GM19023 (cell line): ENCODE results near the gene TMC6.

Experiments
- ATAC-seq: cut with Tn5 transposase; IDR thresholded peaks from one replicate; pipeline ENCODE4 v1.9.1; 2021; ENCODE audit warnings: mild to moderate bottlenecking, moderate library complexity; ENCODE audit not compliant: unreplicated experiment

The TMC6 gene

DNA sequence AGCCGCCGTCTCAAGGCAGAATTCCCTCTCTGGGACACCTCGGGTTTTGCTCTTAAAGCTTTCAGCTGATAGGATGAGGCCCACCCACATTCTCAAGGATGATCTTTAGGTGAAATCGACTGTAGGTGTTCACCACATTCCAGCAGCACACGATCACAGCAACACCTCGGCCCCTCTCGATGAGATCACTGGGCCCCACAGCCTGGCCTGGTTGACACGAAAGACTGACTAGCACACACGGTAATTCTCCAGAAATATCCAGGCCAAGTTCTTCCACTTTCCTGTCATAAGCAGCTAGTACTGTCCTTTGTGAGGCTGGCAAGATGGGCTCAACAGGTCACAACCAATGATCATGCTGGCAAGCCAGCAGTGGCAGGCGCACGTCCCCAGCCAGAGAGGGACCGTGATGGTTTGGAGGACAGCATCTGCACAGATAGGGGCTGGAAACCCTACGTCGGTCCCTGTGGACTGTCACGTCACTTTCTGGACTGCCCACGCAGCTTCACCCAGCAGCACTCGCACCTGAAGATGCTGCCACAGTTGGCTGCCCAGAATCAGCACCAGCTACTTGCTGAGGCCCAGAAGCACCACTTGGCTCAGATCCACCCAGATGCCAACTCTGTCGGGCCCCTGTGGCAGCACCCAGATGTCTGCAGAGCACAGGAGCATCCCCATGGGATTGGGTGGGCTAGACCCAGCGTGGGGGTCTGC is 17.4 kb downstream of the TMC6 start:
- ATAC-seq: no peak

- ATAC-seq: no peak
Observed at GRCh38 chr17:78110363-78111015, 18.1 kb downstream of the TMC6 start.

GRCh38 chr17:78109489-78109761 is 19.1 kb downstream of the TMC6 start:
- ATAC-seq: no peak

GRCh38 chr17:78108726-78109488 is 19.6 kb downstream of the TMC6 start:
- no peak for ATAC-seq

GRCh38 chr17:78107976-78108725 is 20.4 kb downstream of the TMC6 start:
- ATAC-seq: no peak

DNA sequence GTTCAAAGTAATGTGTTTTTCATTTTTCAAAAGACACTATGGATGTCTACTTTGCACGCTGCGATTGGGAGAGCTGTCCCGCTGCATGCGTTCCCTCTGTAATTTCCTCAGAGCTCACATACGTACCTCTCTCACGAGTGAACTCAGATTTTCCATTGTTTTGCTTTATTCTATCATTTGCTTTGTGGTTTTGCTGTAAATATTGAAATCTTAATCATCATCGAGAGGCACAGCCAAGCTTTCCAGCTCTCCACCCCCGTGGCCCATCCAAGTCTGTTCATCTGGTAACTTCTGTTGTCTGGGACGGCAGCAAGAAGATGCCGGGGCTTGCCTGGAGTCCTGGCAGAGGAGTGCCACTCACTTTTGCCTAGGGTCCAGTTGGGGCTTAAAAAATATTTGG is 21.1 kb downstream of the TMC6 start:
- ATAC-seq: no peak

GRCh38 chr17:78106211-78106610 is 22.3 kb downstream of the TMC6 start:
- no peak for ATAC-seq

- no peak for ATAC-seq
Observed at GRCh38 chr17:78105551-78105950, 23.0 kb downstream of the TMC6 start.

GRCh38 chr17:78105101-78105500 is 23.5 kb downstream of the TMC6 start:
- ATAC-seq: no peak

GRCh38 chr17:78104540-78104941 is 24.0 kb downstream of the TMC6 start:
- ATAC-seq: no peak

GRCh38 chr17:78103311-78103710 is 25.2 kb downstream of the TMC6 start:
- ATAC-seq: no peak

DNA sequence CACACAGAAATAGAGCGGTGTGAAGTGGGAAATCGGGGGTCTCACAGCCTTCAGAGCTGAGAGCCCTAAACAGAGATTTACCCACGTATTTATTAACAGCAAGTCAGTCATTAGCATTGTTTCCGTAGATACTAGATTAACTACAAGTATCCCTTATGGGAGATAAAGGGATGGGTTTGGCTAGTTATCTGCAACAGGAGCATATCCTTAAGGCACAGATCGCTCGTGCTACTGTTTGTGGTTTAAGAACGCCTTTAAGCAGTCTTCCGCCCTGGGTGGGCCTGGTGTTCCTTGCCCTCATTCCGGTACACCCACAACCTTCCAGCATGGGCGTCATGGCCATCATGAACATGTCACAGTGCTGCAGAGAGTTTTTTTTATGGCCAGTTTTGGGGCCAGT is 27.0 kb downstream of the TMC6 start:
- no peak for ATAC-seq

- no peak for ATAC-seq
Observed at GRCh38 chr17:78101112-78101511, 27.4 kb downstream of the TMC6 start.

GRCh38 chr17:78096093-78096492 is 32.5 kb downstream of the TMC6 start:
- no peak for ATAC-seq

DNA sequence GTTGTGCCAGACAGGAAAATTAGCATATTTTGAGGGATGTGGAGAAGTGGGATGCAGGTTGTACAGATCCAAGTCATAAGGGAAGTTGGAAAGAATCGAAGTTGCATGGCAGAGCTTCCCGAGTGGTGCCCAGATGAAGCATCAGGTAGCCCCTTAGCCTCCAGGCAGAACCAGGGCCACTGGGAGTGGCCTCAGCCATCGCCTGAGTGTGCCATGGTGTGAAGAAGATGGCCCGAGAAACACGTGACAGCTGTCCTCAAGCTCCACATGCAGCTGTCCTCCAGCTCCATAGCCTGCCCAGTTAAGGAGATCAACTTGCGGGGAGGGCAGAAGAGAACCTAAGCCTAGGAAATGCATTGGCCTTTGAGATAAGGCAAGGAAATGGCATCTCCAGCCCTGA is 33.5 kb downstream of the TMC6 start:
- ATAC-seq: no peak

- no peak for ATAC-seq
Observed at GRCh38 chr17:78092794-78093324, 35.7 kb downstream of the TMC6 start.

DNA sequence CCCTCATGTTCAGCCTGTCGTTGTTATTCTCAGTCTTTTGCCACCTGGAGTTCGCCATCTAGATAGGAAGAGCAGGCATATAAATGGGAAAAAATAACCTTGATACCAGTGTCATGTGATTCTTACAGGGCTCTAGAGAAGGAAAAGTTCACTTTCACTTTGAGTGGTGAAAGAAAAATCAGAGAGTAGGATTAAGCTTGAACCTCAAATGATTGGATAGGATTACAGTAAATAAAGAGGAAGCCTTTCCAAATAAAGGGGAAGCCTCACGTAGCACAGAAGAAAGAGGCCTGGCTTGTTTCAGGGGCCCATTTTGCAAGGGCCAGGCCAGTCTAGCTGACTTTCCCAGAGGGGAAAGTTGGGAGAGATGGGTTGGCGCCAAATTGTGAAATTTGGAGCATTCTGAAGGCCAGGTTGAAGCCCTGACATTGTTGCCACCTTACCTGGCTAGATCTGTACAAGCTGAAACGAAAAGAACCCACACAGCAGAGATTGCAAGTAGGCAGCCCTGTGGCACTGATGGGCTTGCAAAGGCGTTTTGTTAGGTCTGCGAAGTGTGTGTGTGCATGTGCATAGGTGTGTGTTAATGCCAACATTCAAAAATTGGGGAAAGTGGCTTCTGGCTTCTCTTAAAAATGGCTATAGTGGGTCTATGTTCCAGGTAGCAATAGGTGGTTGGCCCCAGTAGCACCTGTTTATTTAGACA is 38.8 kb downstream of the TMC6 start:
- ATAC-seq: no peak

DNA sequence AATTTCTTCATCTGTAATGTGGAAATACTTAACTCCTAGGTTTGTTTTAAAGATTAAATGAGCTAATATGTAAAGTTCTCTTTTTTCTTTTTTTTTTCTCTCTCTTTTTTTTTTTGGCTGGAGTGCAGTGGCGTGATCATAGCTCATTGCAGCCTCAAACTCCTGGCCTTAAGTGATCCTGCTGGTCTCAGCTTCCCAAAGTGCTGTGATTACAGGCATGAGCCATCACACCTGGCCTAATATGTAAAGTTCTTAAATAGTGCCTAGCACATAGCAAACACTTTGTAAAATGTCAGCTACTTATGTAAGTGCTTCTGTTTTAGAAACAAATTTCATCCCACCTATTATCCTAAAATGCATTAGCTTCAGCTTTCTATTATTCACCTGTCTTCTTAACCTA is 40.0 kb downstream of the TMC6 start:
- no peak for ATAC-seq

DNA sequence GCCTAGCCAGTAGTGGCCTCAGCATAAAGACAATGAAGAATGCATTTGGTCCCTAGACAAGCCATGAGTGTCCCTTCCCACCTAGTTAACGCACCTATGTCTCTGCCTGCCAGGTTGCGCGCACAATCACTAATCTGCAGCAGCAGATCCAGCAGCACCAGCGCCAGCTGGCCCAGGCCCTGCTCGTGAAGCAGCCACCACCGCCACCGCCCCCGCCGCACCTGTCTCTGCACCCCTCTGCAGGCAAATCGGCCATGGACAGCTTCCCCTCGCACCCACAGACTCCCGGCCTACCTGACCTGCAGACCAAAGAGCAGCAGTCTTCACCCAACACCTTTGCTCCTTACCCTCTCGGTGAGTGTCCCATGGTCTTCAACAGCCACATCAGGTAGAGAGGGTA is 41.8 kb downstream of the TMC6 start:
- no peak for ATAC-seq

- ATAC-seq: no peak
Observed at GRCh38 chr17:78082988-78083387, 45.6 kb downstream of the TMC6 start.
